ENCODE data around the gene TMEM183A. TPM values are rescaled to one million over a fixed set of nuclear protein-coding genes. Genes with fewer than 3 reads are reported as not detected.
A peak's percentile ranks its signal among the peaks of the same experiment; 100 is the strongest.

Gene TMEM183A
- total and polyA plus RNA-seq, 9 of the 15 experiments (the other 6 are each of a cell fraction or from before 2014, with no cell fraction given): 23.4 to 190 (median 124) TPM

- TF ChIP-seq NKRF (IDR thresholded peaks at IDR 0.05; ENCODE audit: borderline replicate concordance): peak; percentile 83; the same call in 1 of the 2 replicates
- TF ChIP-seq EGR1 (conservative IDR thresholded peaks at IDR 0.05): 0 out of 2 replicates have a peak, but pooled peaks have one; percentile 8
- no peak for TF ChIP-seq TOE1 (IDR thresholded peaks at IDR 0.05; ENCODE audit: borderline replicate concordance)
- TF ChIP-seq TOE1 (CRISPR knock-in tag; IDR thresholded peaks at IDR 0.05; ENCODE audit: borderline replicate concordance, low read depth): peak; percentile 76; the same call in 1 of the 2 replicates
- TF ChIP-seq POLR2G (IDR thresholded peaks at IDR 0.05; ENCODE audit: low read depth, low read length): peak; percentile 95
- peak; percentile 48 to 58; a peak in 2 of 4 replicates for TF ChIP-seq NRF1 (conservative IDR thresholded peaks at IDR 0.05 in 1 of 2, IDR thresholded peaks at IDR 0.05 in 1 of 2)
- TF ChIP-seq CREB1 (IDR thresholded peaks at IDR 0.05): peak; percentile 94
- peak; percentile 90 for TF ChIP-seq CREB1 (CRISPR knock-in tag; IDR thresholded peaks at IDR 0.05)
- peak; percentile 82 to 95 for TF ChIP-seq MAZ (CRISPR knock-in tag; conservative IDR thresholded peaks at IDR 0.05 in 1 of 2, IDR thresholded peaks at IDR 0.05 in 1 of 2)
- TF ChIP-seq RBBP5 (IDR thresholded peaks at IDR 0.05; ENCODE audit: borderline replicate concordance, insufficient read depth, low read length, poor library complexity, severe bottlenecking): peak; percentile 96
- no peak for TF ChIP-seq NFIX (CRISPR knock-in tag; IDR thresholded peaks at IDR 0.05; ENCODE audit: low read depth)
- TF ChIP-seq SMAD2 (IDR thresholded peaks at IDR 0.05; ENCODE audit: low read depth, low read length): no peak
- no peak for TF ChIP-seq PHTF2 (CRISPR knock-in tag; IDR thresholded peaks at IDR 0.05)
- TF ChIP-seq FOXP1 (CRISPR knock-in tag; IDR thresholded peaks at IDR 0.05): peak; percentile 74; the same call in 1 of the 2 replicates
- TF ChIP-seq ERF (CRISPR knock-in tag; IDR thresholded peaks at IDR 0.05): no peak
- TF ChIP-seq SIX5 (IDR thresholded peaks at IDR 0.05; ENCODE audit: borderline replicate concordance in 1 of 2, insufficient read depth in 1 of 2, low read depth in 1 of 2, low read length in 2 of 2): no peak
- no peak for TF ChIP-seq ID3 (CRISPR knock-in tag; IDR thresholded peaks at IDR 0.05)
- peak; percentile 76 for TF ChIP-seq ID3 (tag; IDR thresholded peaks at IDR 0.05)
- TF ChIP-seq TFAP4 (CRISPR knock-in tag; IDR thresholded peaks at IDR 0.05; ENCODE audit: borderline replicate concordance): peak; percentile 30; the same call in 1 of the 2 replicates
- TF ChIP-seq HMGXB4 (CRISPR knock-in tag; IDR thresholded peaks at IDR 0.05): peak; percentile 80
- TF ChIP-seq RB1 (IDR thresholded peaks at IDR 0.05; ENCODE audit: low read depth): peak; percentile 60; the same call in 1 of the 2 replicates
- TF ChIP-seq MAX (CRISPR knock-in tag; IDR thresholded peaks at IDR 0.05): peak; percentile 66
Observed at GRCh38 chr1:202957733-202958543, 49.2 kb upstream of the TMEM183A start, which contains the start of gene ADIPOR1 (continued).
